PC-3 (cell line): Measurements from ENCODE around the gene DENND4B. TPM values are rescaled to one million over a fixed set of nuclear protein-coding genes. Genes with fewer than 3 reads are reported as not detected.

Source experiments
- ATAC-seq: fragments of 200-7000 bp; cut with Tn5 transposase; 2 replicates; pipeline ENCODE4 v1.9.1; 2020; ENCODE audit warnings: mild to moderate bottlenecking, moderate library complexity
- BruUV-seq: library from RNA; stranded (reverse); fragments of 400-500 nt; replicated peaks from 2 replicates; lab custom pipeline; 2021; lab: Mats Ljungman, UMichigan
- CTCF ChIA-PET: fragments of 300-600 bp; sonication (Branson Sonifier 250); formaldehyde crosslinking; loops from one replicate; lab custom pipeline; 2022; ENCODE audit warnings: antibody characterized with exemption; lab: Charles Lee
- POLR2A ChIA-PET: fragments of 300-600 bp; sonication (Branson Sonifier 250); formaldehyde crosslinking; loops from one replicate; lab custom pipeline; 2022; ENCODE audit warnings: antibody characterized with exemption; ENCODE audit not compliant: unreplicated experiment; lab: Charles Lee
- DNase-seq: peaks from one replicate; pipeline ENCODE4 v3.0.0-alpha.2; 2015
- H2AFZ ChIP-seq: fragments of 300-600 bp; sonication (generic); 2 replicates; pipeline ENCODE4 v1.6.0; 2016; ENCODE audit warnings: antibody characterized with exemption, low read length
- H3F3A ChIP-seq: fragments of 300-600 bp; sonication (generic); one replicate; pipeline ENCODE4 v1.6.0; 2017; ENCODE audit warnings: antibody characterized with exemption, low read length, control low read depth, mild to moderate bottlenecking; ENCODE audit not compliant: unreplicated experiment
- H3K27ac ChIP-seq: fragments of 300-600 bp; sonication (generic); 2 replicates; pipeline ENCODE4 v1.5.1; 2016; ENCODE audit warnings: mild to moderate bottlenecking, low read length
- H3K27me3 ChIP-seq: fragments of 300-600 bp; sonication (generic); 2 replicates; pipeline ENCODE4 v1.6.1; 2016; ENCODE audit warnings: low read length, mixed read lengths
- H3K36me3 ChIP-seq: fragments of 300-600 bp; sonication (generic); 2 replicates; pipeline ENCODE4 v1.6.1; 2016; ENCODE audit warnings: low read depth, mixed run types, low read length, mixed read lengths
- H3K4me1 ChIP-seq: fragments of 300-600 bp; sonication (generic); 2 replicates; pipeline ENCODE4 v1.5.1; 2016; ENCODE audit warnings: low read length; ENCODE audit not compliant: insufficient read depth
- H3K4me2 ChIP-seq: fragments of 300-600 bp; sonication (generic); 2 replicates; pipeline ENCODE4 v1.6.0; 2016; ENCODE audit warnings: low read length
- H3K4me3 ChIP-seq: fragments of 300-600 bp; sonication (generic); 2 replicates; pipeline ENCODE4 v1.5.1; 2016; ENCODE audit warnings: mild to moderate bottlenecking, low read length, mixed read lengths
- H3K79me2 ChIP-seq: fragments of 300-600 bp; sonication (generic); 2 replicates; pipeline ENCODE4 v1.6.1; 2017; ENCODE audit warnings: low read length, mixed read lengths
- H3K9ac ChIP-seq: fragments of 300-600 bp; sonication (generic); 2 replicates; pipeline ENCODE4 v1.6.0; 2016; ENCODE audit warnings: mild to moderate bottlenecking, low read length
- H3K9me2 ChIP-seq: fragments of 300-600 bp; sonication (generic); replicated peaks from 2 replicates; pipeline ENCODE4 v1.6.1; 2016; ENCODE audit warnings: mixed run types, low read length, mixed read lengths
- H3K9me3 ChIP-seq: fragments of 300-600 bp; sonication (generic); 2 replicates; pipeline ENCODE4 v1.6.1; 2016; ENCODE audit warnings: low read length, mixed read lengths
- H4K20me1 ChIP-seq: fragments of 300-600 bp; sonication (generic); 2 replicates; pipeline ENCODE4 v1.6.1; 2016; ENCODE audit warnings: low read length, mixed read lengths
- CTCF ChIP-seq: fragments of 300-600 bp; sonication (generic); conservative IDR thresholded peaks from 2 replicates; pipeline ENCODE4 v1.5.1; 2017; ENCODE audit warnings: antibody characterized with exemption, low read depth, mild to moderate bottlenecking, low read length
- EZH2 ChIP-seq: fragments of 300-600 bp; sonication (generic); IDR thresholded peaks from one replicate; pipeline ENCODE4 v1.6.1; 2017; ENCODE audit warnings: antibody characterized with exemption, mild to moderate bottlenecking, low read length; ENCODE audit not compliant: unreplicated experiment
- EZH2phosphoT487 ChIP-seq: fragments of 300-600 bp; sonication (generic); IDR thresholded peaks from 2 replicates; pipeline ENCODE4 v1.6.1; 2018; ENCODE audit warnings: mild to moderate bottlenecking, antibody characterized with exemption, low read length, borderline replicate concordance
- intact Hi-C: fragments of 100-400 bp; cut with micrococcal nuclease; formaldehyde crosslinking; loops from 2 replicates; pipeline ENCODE4 v1.9.0; 2023
- total RNA-seq: library from RNA; depleted of rRNA; stranded (reverse); fragments of >200 nt; gene quantifications from 2 replicates; pipeline ENCODE4 v1.2.3, GENCODE V29; 2014

The DENND4B gene
- total RNA-seq, 1 experiment from 2014 or later, result 27.3 TPM

- Histone ChIP-seq H3K4me1 (peaks cover 30% of the 10 kb centered on the region), H3K4me2 (peak overlapping the region; percentile 90), H3K9ac (no peak overlapping the region; the same call in 1 of the 2 replicates), H3K9me2 (no peaks in the 10 kb centered on the region), H4K20me1 (peaks cover 32% of the 10 kb centered on the region), H3F3A (no peaks in the 10 kb centered on the region), H3K4me3 (peak overlapping the region; percentile 97), H3K36me3 (peaks cover 3% of the 10 kb centered on the region; the same call in 1 of the 2 replicates), H3K27ac (no peak overlapping the region), H2AFZ (0 out of 2 replicates have a peak overlapping the region, but pooled peaks have one; percentile 4), H3K27me3 (no peaks in the 10 kb centered on the region), H3K79me2 (peaks cover 71% of the 10 kb centered on the region), H3K9me3 (no peaks in the 10 kb centered on the region)
- ATAC-seq, result no peak; the same call in 1 of the 2 replicates
- DNase-seq, result peak; percentile 21
- BruUV-seq, result no TSS peak
- CTCF ChIA-PET, result no interaction called here
- intact Hi-C loops, result loop anchor here (5.0 kb wide), 2 partner anchors 38 to 123 kb away; no protein-coding TSS in a partner anchor
- POLR2A ChIA-PET, result no interaction called here
- TF ChIP-seq CTCF (peak; percentile 36), EZH2 (no peak), EZH2phosphoT487 (no peak)
Observed at GRCh38 chr1:153919876-153920852, 26.4 kb downstream of the DENND4B start.

GRCh38 chr1:153916297-153916696, 30.2 kb downstream of the DENND4B start:
- Histone ChIP-seq H3K9me3 (no peaks in the 10 kb centered on the region), H3K27ac (no peak overlapping the region), H3K9ac (no peak overlapping the region), H4K20me1 (peaks cover 31% of the 10 kb centered on the region), H3K27me3 (no peaks in the 10 kb centered on the region), H3K79me2 (peaks cover 99% of the 10 kb centered on the region), H3K4me1 (peaks cover 18% of the 10 kb centered on the region), H3K4me3 (no peak overlapping the region), H2AFZ (no peak overlapping the region), H3K9me2 (no peaks in the 10 kb centered on the region), H3F3A (no peaks in the 10 kb centered on the region), H3K36me3 (peaks cover 3% of the 10 kb centered on the region; the same call in 1 of the 2 replicates), H3K4me2 (no peak overlapping the region)
- no TSS peak for BruUV-seq
- POLR2A ChIA-PET, result no interaction called here
- no peak for ATAC-seq
- TF ChIP-seq EZH2phosphoT487, result no peak
- TF ChIP-seq CTCF, result no peak
- TF ChIP-seq EZH2, result no peak
- intact Hi-C loops, result no loop called here
- DNase-seq, result no peak
- CTCF ChIA-PET, result no interaction called here
